GM19372 (cell line): ENCODE results near the gene LIN9.

Experiments used
- ATAC-seq: cut with Tn5 transposase; IDR thresholded peaks from one replicate; pipeline ENCODE4 v1.9.1; 2021; ENCODE audit warnings: mild to moderate bottlenecking, low read depth, moderate library complexity; ENCODE audit not compliant: unreplicated experiment

LIN9 gene

DNA sequence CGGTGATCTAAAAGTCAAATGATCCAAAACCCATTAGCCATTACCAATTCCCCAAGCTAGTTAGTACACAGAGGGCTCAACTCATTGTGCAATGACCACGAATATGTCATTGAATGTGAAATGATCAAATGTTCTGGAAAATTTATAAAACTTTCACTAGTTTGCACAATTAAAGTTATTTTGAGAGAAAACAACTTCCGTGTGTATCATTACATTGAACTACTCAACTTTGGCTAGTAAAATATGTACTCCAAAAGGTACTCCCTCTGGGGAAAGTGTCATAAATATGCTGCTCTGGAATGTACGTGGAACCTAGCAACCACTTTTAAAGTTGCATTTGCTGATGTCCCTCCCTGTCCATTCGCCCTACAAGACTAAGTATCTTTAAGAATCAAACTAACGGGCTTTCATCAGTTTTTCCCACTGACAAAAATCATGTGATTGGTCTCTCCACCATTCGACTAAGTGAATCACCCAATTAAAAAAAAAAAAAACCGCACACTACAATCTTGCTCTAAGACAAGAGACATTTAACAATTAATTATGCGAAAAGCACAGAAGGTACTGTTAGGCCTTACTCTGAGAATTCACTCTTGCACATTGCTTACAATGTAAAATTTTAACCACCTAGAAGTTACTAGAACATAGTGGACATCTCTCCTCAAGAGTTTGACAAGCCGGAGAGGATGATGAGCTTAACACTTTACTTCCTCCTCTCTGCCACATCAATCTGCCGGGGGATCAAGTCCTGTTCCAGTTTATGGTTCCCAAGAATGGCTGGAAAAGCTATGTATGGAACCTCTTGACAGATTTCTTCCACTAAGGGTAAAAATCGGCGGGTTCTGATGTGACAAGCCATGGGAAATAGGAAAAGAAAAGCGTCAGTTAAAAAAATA is 123.6 kb downstream of the LIN9 start:
- ATAC-seq, result no peak

DNA sequence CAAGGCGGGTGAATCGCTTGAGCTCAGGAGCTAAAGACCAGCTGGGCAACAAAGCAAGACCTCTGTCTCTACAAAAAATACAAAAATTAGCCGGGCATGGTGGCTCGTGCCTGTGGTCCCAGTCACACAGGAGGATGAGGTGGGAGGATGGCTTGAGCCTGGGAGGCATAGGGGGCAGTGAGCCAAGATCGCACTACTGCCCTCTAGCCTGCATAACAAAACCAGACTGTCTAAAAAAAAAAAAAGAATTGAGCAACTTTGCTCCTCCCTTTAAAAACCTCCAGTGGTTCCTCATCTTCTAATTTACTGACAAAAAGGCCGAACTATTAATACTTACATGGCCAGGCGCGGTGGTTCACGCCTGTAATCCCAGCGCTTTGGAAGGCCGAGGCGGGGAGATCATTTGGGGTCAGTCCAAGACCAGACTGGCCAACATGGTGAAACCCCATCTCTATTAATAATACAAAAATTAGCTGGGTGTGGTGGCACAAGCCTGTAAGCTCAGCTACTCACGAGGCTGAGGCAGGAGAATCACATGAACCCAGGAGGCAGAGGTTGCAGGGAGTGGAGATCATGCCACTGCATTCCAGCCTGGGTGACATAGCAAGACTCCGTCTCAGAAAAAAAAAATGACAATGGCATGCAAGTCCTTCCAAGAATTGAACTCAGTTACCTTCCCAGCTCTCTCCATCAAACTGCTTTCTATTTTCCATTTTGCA is 126.8 kb downstream of the LIN9 start:
- no peak for ATAC-seq
